OCI-LY7 (cell line): Measurements from ENCODE around the gene FALEC. TPM values are rescaled to one million over a fixed set of nuclear protein-coding genes. Genes with fewer than 3 reads are reported as not detected.

Experiments used
- BruUV-seq: library from RNA; stranded (reverse); fragments of 400-500 nt; replicated peaks from 2 replicates; lab custom pipeline; 2021; lab: Mats Ljungman, UMichigan
- CTCF ChIA-PET: fragments of 300-600 bp; sonication (Branson Sonifier 250); formaldehyde crosslinking; loops from one replicate; lab custom pipeline; 2022; ENCODE audit warnings: antibody characterized with exemption; ENCODE audit not compliant: unreplicated experiment; lab: Charles Lee
- POLR2A ChIA-PET: fragments of 300-600 bp; sonication (Branson Sonifier 250); formaldehyde crosslinking; loops from one replicate; lab custom pipeline; 2022; ENCODE audit warnings: antibody characterized with exemption; lab: Charles Lee
- DNase-seq: peaks from one replicate; pipeline ENCODE4 v3.0.0-alpha.2; 2015; ENCODE audit warnings: low spot score
- H2AFZ ChIP-seq: fragments of 200-600 bp; sonication (generic), shearing (Covaris generic); 2 replicates; pipeline ENCODE4 v1.6.1; 2014; ENCODE audit warnings: mild to moderate bottlenecking, antibody characterized with exemption, low read length, moderate library complexity
- H3K27ac ChIP-seq: fragments of 200-600 bp; sonication (generic); 2 replicates; pipeline ENCODE4 v1.5.1; 2014; ENCODE audit warnings: mixed run types, low read depth, mild to moderate bottlenecking, moderate library complexity, low read length, inconsistent platforms; ENCODE audit not compliant: poor library complexity, severe bottlenecking
- H3K36me3 ChIP-seq: fragments of 200-600 bp; sonication (generic); 2 replicates; pipeline ENCODE4 v1.6.1; 2014; ENCODE audit warnings: mild to moderate bottlenecking, antibody characterized with exemption, low read length, moderate library complexity, mixed read lengths; ENCODE audit not compliant: insufficient read depth
- H3K4me1 ChIP-seq: fragments of 200-600 bp; sonication (generic); 2 replicates; pipeline ENCODE4 v1.5.1; 2014; ENCODE audit warnings: mild to moderate bottlenecking, low read length; ENCODE audit not compliant: insufficient read depth, poor library complexity, severe bottlenecking
- H3K4me2 ChIP-seq: fragments of 200-600 bp; sonication (generic); 2 replicates; pipeline ENCODE4 v1.6.1; 2014; ENCODE audit warnings: mild to moderate bottlenecking, low read length
- H3K4me3 ChIP-seq: fragments of 200-600 bp; sonication (generic); 2 replicates; pipeline ENCODE4 v1.5.1; 2014; ENCODE audit warnings: mild to moderate bottlenecking, low read depth, low read length; ENCODE audit not compliant: poor library complexity, severe bottlenecking
- H3K79me2 ChIP-seq: fragments of 200-600 bp; sonication (generic); 2 replicates; pipeline ENCODE4 v1.6.1; 2016; ENCODE audit warnings: low read depth, mild to moderate bottlenecking, low read length, moderate library complexity, mixed read lengths; ENCODE audit not compliant: insufficient read depth
- H3K9me2 ChIP-seq: fragments of 200-600 bp; sonication (generic); 2 replicates; pipeline ENCODE4 v1.6.1; 2016; ENCODE audit warnings: mild to moderate bottlenecking, low read length, mixed read lengths; ENCODE audit not compliant: insufficient read depth
- H3K9me3 ChIP-seq: fragments of 200-600 bp; sonication (generic); 2 replicates; pipeline ENCODE4 v1.6.1; 2014; ENCODE audit warnings: mild to moderate bottlenecking, mixed run types, low read length, mixed read lengths
- H4K20me1 ChIP-seq: fragments of 200-600 bp; sonication (generic); 2 replicates; pipeline ENCODE4 v1.6.1; 2014; ENCODE audit warnings: mild to moderate bottlenecking, antibody characterized with exemption, low read length, moderate library complexity, mixed read lengths; ENCODE audit not compliant: insufficient read depth
- EZH2phosphoT487 ChIP-seq: fragments of 200-600 bp; sonication (generic); IDR thresholded peaks from 2 replicates; pipeline ENCODE4 v1.6.1; 2018; ENCODE audit warnings: low read depth, borderline replicate concordance, mild to moderate bottlenecking, mixed run types, antibody characterized with exemption, low read length, moderate library complexity, mixed read lengths
- intact Hi-C: fragments of 100-400 bp; cut with micrococcal nuclease; formaldehyde crosslinking; loops from one replicate; pipeline ENCODE4 v1.10.0; 2022; ENCODE audit not compliant: unreplicated experiment
- total RNA-seq, 2 experiments: library from RNA; depleted of rRNA in 1 of 2; stranded (reverse); fragments of >200 nt in 1 of 2; shearing (Covaris generic) in 1 of 2; gene quantifications; 2 replicates each; pipeline ENCODE4 v1.2.3, GENCODE V29; 2014 to 2022
- TF ChIP-seq, protein P1 (sequence below): fragments of 200-600 bp; sonication (generic); conservative IDR thresholded peaks from 2 replicates; pipeline ENCODE4 v1.5.1; 2014; ENCODE audit warnings: mild to moderate bottlenecking, antibody characterized with exemption, low read length, moderate library complexity, mixed read lengths

Gene FALEC
- total RNA-seq, 2 experiments from 2014 or later: 0.47 to 1.9 TPM

DNA sequence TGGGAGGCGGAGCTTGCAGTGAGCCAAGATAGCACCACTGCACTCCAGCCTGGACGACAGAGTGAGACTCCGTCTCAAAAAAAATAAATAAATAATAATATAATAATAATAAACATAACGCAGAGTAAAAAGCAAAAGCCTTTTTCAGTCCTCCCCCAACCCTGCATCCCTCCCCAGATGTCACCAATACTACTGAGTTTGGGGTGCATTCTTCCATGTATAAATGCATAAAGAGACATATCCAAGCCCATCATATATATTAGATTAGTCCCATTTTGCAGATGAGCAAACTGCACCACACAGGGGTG lies 32.7 kb downstream of the FALEC start:
- peak overlapping the region; percentile 95 for H3K4me2 ChIP-seq
- H3K4me3 ChIP-seq: peak overlapping the region; percentile 65
- POLR2A ChIA-PET: interaction anchor here (0.5 kb wide), 1 partner anchor 9 kb away, joined by 3 read pairs; no protein-coding TSS in a partner anchor
- intact Hi-C loops: no loop called here
- no peaks in the 10 kb centered on the region for H3K79me2 ChIP-seq
- H3K27ac ChIP-seq: no peak overlapping the region
- H3K4me1 ChIP-seq: peaks cover 9% of the 10 kb centered on the region
- no peaks in the 10 kb centered on the region for H3K9me2 ChIP-seq
- no peaks in the 10 kb centered on the region for H3K36me3 ChIP-seq
- TF ChIP-seq EZH2phosphoT487: no peak
- CTCF ChIA-PET: no interaction called here
- H3K9me3 ChIP-seq: no peaks in the 10 kb centered on the region
- no TSS peak for BruUV-seq
- no peak for DNase-seq
- H2AFZ ChIP-seq: peak overlapping the region; percentile 69; the same call in 1 of the 2 replicates
- H4K20me1 ChIP-seq: no peaks in the 10 kb centered on the region

DNA sequence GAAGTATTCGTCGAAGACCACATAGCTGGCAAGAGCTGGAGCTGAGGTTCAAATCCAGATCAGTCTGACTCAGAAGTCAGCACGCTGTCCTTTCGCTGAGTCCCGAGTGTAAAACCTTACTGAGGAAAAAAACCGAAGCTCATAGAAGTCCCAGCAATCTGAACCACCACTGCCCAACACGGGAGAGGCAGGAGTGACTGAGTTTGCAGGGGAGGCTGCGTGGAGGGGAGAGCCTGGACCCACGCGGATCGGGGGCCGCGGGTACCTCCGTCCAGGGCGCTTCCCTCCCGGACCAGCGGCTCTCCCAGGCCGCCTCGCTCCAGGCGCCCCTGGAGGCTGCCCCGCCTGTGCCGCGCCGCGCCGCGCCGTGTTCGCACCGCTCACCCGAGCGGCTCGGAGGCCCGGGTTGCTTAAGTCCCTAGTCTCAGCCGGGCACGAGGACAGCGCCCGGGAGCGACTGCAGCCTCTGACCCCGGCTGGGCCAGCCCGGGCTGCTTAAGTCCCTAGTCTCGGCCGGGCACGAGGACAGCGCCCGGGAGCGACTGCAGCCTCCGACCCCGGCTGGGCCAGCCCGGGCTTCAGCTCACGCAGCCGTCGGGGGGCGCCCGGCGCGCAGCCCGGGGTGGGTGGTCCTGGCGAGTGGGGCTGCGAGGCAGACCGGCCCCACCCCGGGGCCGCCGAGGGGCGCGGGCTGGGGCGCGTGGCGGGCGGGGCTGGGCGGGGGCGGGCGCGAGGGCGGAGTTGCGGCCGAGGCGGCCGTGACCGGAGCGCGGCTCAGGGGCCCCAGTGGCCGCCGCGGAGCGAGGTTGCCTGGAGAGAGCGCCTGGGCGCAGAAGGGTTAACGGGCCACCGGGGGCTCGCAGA lies 33.3 kb downstream of the FALEC start, which contains the start of gene ADAMTSL4:
TSS of gene ADAMTSL4 (plus strand) at position 777 of the 864 bp plus-strand sequence. CDS start 2,881 bp downstream, outside the sequence.
- Histone ChIP-seq H3K27ac (no peak within 1 kb of the TSS), H3K9me2 (no peaks in the 10 kb centered on the region), H3K79me2 (no peaks in the 10 kb centered on the region), H4K20me1 (no peaks in the 10 kb centered on the region), H3K4me3 (peak within 1 kb of the TSS; percentile 65), H3K9me3 (no peaks in the 10 kb centered on the region), H3K4me1 (peaks cover 9% of the 10 kb centered on the region), H3K4me2 (peak within 1 kb of the TSS; percentile 95), H3K36me3 (no peaks in the 10 kb centered on the region), H2AFZ (peak within 1 kb of the TSS; percentile 69)
- intact Hi-C loops: no loop called here
- POLR2A ChIA-PET: interaction anchor here (0.5 to 1.2 kb wide), 2 partner anchors 10 to 12 kb away, joined by 3 read pairs; no protein-coding TSS in a partner anchor
- peak; percentile 38 for DNase-seq
- BruUV-seq: no TSS peak
- CTCF ChIA-PET: no interaction called here
- no peak for TF ChIP-seq EZH2phosphoT487
- TF ChIP-seq, protein P1, sequence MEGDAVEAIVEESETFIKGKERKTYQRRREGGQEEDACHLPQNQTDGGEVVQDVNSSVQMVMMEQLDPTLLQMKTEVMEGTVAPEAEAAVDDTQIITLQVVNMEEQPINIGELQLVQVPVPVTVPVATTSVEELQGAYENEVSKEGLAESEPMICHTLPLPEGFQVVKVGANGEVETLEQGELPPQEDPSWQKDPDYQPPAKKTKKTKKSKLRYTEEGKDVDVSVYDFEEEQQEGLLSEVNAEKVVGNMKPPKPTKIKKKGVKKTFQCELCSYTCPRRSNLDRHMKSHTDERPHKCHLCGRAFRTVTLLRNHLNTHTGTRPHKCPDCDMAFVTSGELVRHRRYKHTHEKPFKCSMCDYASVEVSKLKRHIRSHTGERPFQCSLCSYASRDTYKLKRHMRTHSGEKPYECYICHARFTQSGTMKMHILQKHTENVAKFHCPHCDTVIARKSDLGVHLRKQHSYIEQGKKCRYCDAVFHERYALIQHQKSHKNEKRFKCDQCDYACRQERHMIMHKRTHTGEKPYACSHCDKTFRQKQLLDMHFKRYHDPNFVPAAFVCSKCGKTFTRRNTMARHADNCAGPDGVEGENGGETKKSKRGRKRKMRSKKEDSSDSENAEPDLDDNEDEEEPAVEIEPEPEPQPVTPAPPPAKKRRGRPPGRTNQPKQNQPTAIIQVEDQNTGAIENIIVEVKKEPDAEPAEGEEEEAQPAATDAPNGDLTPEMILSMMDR: 0 out of 2 replicates have a peak, but pooled peaks have one; percentile 38

DNA sequence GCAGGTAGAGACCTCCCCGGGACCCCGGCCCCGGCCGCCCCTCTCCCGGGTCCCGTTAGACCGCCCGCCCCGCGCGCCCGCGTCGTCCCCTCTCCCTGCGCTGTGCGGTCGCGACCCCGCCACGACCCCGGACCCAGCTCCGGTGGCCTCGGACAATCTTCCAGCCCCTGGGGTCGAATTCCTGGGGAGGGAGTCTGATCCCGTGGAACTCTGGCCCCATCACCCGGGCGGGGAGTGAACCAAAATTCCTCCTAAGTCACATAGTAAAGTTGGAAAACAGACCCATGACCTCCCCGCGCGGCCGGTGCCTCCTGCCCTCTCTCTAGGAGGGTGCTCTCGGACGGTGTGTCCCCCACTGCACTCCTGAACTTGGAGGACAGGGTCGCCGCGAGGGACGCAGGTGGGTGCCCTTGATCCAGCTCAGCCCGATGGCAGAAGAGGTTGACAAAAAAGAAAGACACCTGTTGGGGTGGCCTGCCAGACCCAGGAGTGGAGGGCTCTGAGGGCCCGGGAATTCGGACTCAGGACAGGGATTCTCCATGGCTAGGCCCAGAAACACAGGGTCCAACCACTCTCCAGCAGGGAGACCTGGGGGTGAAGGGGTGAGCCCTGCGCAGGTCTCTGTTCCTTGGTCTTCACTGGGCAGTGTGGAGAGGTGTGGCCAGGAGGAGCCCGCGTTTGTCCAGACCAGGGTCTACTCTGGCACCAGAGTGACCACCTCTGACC lies 34.1 kb downstream of the FALEC start:
- Histone ChIP-seq H3K27ac (no peak overlapping the region), H2AFZ (no peak overlapping the region), H4K20me1 (no peaks in the 10 kb centered on the region), H3K4me3 (no peak overlapping the region), H3K9me3 (no peaks in the 10 kb centered on the region), H3K4me1 (peaks cover 9% of the 10 kb centered on the region), H3K36me3 (no peaks in the 10 kb centered on the region), H3K79me2 (no peaks in the 10 kb centered on the region), H3K4me2 (peak overlapping the region; percentile 35; the same call in 1 of the 2 replicates), H3K9me2 (no peaks in the 10 kb centered on the region)
- TF ChIP-seq, protein P1: no peak
- TF ChIP-seq EZH2phosphoT487: no peak
- CTCF ChIA-PET: no interaction called here
- intact Hi-C loops: no loop called here
- DNase-seq: no peak
- no TSS peak for BruUV-seq
- POLR2A ChIA-PET: interaction anchor here (1.2 kb wide), 1 partner anchor 11 kb away, joined by 3 read pairs; no protein-coding TSS in a partner anchor
